Motor neuron (in vitro differentiated cells): ENCODE data around the gene SFXN1. TPM values are rescaled to one million over a fixed set of nuclear protein-coding genes. Genes with fewer than 3 reads are reported as not detected.

Source experiments
- ATAC-seq, 8 experiments: fragments of 200-7000 bp; cut with Tn5 transposase; replicated peaks in 6 of 8; 2 replicates each; pipeline ENCODE4 v1.8.0; 2021; ENCODE audit warnings: mild to moderate bottlenecking in 8 of 8, moderate library complexity in 8 of 8
- H3K27ac ChIP-seq, 2 donors: fragments of 250-450 bp; sonication (Bioruptor Pico); 2 replicates each; pipeline ENCODE4 v1.9.0; 2021; ENCODE audit warnings: antibody characterized with exemption in 2 of 2, mild to moderate bottlenecking in 2 of 2, moderate library complexity in 1 of 2
- H3K4me1 ChIP-seq, 2 donors: fragments of 250-450 bp; sonication (Bioruptor Pico); replicated peaks in 1 of 2; 2 replicates each; pipeline ENCODE4 v1.6.1; 2021; ENCODE audit warnings: antibody characterized with exemption in 2 of 2, mild to moderate bottlenecking in 2 of 2, moderate library complexity in 1 of 2
- H3K4me3 ChIP-seq, 5 donors: fragments of 250-450 bp; sonication (Bioruptor Pico); 2 replicates each; pipeline ENCODE4 v1.9.0; 2021; ENCODE audit warnings: antibody characterized with exemption in 5 of 5, mild to moderate bottlenecking in 5 of 5, moderate library complexity in 4 of 5
- WGBS, 10 experiments: fragments of 450-650 bp; shearing (Covaris generic); methylation state at CpG; one replicate each; pipeline ENCODE4 v1.0.0; 2022; 5-methylcytosine and 5-hydroxymethylcytosine counted together
- in situ Hi-C, 9 experiments: fragments of 400-800 bp; cut with MboI; loops; one replicate each; pipeline ENCODE4 v1.15.0; 2021; ENCODE audit warnings: low sequenced_read_pairs in 9 of 9, low pct_unique_long_range_greater_than_20kb in 2 of 9; ENCODE audit not compliant: unreplicated experiment in 9 of 9
- total RNA-seq, 8 experiments: library from RNA; unstranded; fragments of 300-600 nt; gene quantifications; 2 replicates each; pipeline versions ENCODE4 v1.2.3 to v1.2.4, GENCODE V29; 2022

SFXN1 gene
- total RNA-seq, 8 experiments from 2014 or later: 35.4 to 77.0 (median 64.1) TPM

DNA sequence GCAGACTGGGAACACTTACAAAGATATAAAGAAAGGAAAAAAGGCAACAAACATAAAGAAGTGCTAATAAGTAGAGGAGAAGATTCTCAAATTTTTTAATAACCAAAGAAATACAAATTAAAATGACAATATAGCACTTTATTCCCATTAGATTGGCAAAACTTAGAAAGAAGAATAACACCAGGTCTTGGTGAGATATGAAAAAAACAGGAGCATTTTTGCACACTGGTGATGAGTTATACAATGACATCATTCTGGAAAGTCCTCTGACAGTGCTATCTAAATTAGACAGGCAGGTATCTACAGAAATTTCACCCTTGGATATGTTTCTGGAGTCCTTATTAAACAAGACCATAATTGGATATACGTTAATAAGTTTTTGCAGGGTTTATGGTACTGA, 9.5 kb upstream of the SFXN1 start:
- WGBS, 10 experiments: 14 to 100% (median 90%) methylated on average over 1 of the region's 1 CpG; no CpG with 5 or more reads in 2 of the 10 experiments
- Histone ChIP-seq H3K27ac (no peak overlapping the region), H3K4me1 (no peaks in the 10 kb centered on the region), H3K4me3 (no peak overlapping the region)
- in situ Hi-C loops: no loop called here
- ATAC-seq: no peak

DNA sequence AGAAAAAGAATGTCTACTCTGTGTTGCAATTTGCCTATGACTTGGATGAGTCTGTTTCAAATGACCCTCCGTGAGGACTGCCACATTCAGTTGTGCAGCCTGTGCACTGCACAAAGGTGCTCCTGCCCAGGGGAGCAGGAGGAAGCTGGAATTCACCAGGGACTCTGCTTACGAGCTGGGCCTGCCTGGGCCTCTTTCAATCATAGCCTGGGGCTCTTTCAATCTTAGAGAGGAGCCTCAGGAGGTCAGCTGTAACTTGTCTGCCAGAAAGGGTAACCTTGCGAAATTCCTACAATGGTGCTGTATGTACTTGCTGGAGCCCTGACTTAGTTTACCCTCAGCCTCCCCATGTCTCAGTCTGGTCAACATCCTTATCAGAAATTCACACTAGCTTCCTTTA, 8.4 kb upstream of the SFXN1 start:
- H3K4me3 ChIP-seq: no peak overlapping the region
- H3K4me1 ChIP-seq: no peaks in the 10 kb centered on the region
- ATAC-seq: no peak
- in situ Hi-C loops: no loop called here
- no peak overlapping the region for H3K27ac ChIP-seq
- WGBS, 10 experiments: 0 to 88% (median 47%) methylated on average over 1 to 3 of the region's 3 CpGs; no CpG with 5 or more reads in 2 of the 10 experiments

DNA sequence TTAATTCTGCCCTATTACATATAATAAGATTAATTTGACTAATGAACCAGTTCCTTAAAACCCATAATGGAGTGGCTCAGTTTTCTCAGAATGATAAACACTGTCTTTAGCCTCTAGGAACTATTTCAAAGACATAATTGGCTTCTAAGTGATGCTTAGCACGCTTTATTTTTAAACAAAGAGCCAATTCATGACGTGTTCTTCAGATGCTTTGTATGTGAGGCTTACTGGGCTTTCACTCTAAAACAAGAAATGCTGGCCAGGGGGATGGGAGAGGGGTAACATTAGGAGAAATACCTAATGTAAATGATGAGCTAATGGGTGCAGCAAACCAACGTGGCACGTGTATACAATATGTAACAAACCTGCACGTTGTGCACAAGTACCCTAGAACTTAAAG, 7.6 kb upstream of the SFXN1 start:
- WGBS, 10 experiments: 0 to 85% (median 59%) methylated on average over 1 to 5 of the region's 5 CpGs; no CpG with 5 or more reads in 1 of the 10 experiments
- no peak for ATAC-seq
- no peaks in the 10 kb centered on the region for H3K4me1 ChIP-seq
- no peak overlapping the region for H3K4me3 ChIP-seq
- in situ Hi-C loops: no loop called here
- no peak overlapping the region for H3K27ac ChIP-seq

DNA sequence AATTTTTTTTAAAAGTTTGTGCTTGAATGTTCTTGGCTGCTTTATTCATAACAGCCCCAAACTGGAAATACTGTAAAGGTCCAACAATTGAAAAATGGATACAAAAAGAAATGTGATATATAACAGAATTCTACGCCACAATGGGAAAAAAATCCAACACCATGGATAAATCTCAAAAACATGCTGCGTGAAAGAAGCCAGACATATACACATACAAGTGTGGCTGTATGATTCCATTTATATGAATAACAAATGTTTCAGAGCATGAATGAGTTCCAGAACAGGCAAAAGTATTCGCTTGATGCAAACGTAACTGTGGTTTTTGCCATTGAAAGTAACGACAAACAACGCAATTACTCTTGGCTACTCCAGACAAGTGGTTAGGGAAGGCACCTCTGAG, 7.2 kb upstream of the SFXN1 start:
- no peak overlapping the region for H3K4me3 ChIP-seq
- no peak for ATAC-seq
- H3K27ac ChIP-seq: no peak overlapping the region
- WGBS, 10 experiments: 21 to 100% (median 88%) methylated on average over 1 to 6 of the region's 6 CpGs
- in situ Hi-C loops: no loop called here
- no peaks in the 10 kb centered on the region for H3K4me1 ChIP-seq

DNA sequence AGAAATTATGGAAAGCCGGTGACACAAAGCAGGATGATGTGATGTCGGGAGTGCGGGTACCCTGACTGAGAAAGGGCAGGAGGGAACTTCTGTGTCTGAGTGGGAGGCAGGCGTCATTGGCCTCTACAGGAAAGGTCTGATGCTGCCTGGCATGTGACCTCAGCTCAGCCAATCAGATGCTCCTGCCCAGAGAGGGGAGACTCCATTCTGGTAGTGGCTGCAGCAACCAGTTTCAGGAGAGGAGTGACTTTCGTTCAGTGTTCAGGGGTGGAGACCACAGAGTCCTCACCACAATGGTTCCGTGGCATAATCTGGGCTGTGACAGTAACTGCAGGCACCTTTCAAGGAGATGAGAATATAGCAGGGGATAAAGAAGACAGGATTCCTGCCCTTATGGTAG, 6.7 kb upstream of the SFXN1 start:
- H3K4me1 ChIP-seq: no peaks in the 10 kb centered on the region
- WGBS, 10 experiments: 0 to 100% (median 67%) methylated on average over 1 to 3 of the region's 6 CpGs; no CpG with 5 or more reads in 1 of the 10 experiments
- no peak for ATAC-seq
- in situ Hi-C loops: no loop called here
- H3K4me3 ChIP-seq: no peak overlapping the region
- no peak overlapping the region for H3K27ac ChIP-seq

DNA sequence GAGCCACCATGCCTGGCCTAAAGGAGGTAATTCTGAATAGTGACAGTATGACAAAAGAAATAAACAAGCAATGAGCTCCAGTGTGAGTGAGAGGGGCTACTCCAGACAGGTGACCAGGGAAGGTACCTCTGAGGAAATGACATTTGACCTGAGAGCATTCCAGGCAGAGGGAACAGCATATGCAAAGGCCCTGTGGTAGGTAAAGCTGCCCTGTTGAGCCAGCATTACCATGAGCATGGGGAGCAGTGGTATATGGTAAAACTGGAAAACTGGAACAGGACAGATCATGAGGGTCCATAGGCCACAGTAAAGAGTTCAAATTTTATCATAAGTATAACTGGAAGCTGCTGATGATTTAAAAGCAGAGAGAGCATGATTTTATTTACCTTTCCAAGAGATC, 6.0 kb upstream of the SFXN1 start:
- in situ Hi-C loops: no loop called here
- no peak overlapping the region for H3K27ac ChIP-seq

DNA sequence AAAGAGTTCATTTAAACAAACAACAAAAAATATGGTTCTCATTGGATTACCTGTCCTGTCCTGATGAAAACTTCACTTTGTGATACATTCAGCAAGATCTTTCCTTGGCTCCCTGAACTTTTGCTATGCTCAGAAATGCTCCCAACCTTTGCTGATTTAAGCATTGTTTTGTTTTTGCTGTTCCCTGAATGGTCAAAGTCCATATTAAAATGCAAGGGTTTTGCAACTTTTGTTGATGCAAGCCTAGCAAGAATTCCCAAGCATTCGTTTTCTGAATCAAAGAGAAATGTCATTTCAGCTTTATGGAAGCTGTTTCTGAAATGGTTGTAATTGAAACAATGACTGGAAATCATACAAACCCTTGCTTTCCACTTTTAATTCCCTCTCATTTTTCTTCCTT, 3.1 kb upstream of the SFXN1 start:
- no peak overlapping the region for H3K27ac ChIP-seq
- ATAC-seq: no peak
- in situ Hi-C loops: no loop called here
- H3K4me1 ChIP-seq: peaks cover 9 to 12% of the 10 kb centered on the region in 2 donors
- WGBS, 10 experiments: 8 to 86% (median 56%) methylated on average over 1 of the region's 1 CpG; no CpG with 5 or more reads in 1 of the 10 experiments
- H3K4me3 ChIP-seq: no peak overlapping the region

More for the DNA sequence above, 6.0 kb upstream of the SFXN1 start:
- H3K4me1 ChIP-seq: no peaks in the 10 kb centered on the region
- ATAC-seq: no peak
- H3K4me3 ChIP-seq: no peak overlapping the region

DNA sequence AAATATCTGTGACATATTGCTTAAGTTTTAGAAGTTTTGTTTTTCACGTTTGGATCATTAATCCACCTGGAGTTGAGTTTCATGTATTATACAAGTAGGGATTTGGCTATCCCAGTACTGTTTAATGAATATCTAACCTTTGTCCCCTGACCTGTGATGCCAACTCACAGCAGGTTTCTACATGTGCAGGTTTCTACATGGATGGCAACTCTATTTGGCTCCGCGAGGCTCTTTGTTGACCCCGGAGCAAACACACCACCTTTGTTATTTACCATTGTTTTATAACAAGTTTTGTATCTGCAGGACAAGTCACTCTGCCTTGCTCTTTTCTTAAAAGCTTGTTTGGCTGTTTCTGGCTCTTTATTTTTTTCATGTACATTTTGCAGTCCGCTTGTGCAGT, 920 bp upstream of the SFXN1 start:
- WGBS, 10 experiments: 63 to 98% (median 80%) methylated on average over 1 to 5 of the region's 5 CpGs; no CpG with 5 or more reads in 2 of the 10 experiments
- no peak overlapping the region for H3K27ac ChIP-seq
- H3K4me3 ChIP-seq: no peak overlapping the region

DNA sequence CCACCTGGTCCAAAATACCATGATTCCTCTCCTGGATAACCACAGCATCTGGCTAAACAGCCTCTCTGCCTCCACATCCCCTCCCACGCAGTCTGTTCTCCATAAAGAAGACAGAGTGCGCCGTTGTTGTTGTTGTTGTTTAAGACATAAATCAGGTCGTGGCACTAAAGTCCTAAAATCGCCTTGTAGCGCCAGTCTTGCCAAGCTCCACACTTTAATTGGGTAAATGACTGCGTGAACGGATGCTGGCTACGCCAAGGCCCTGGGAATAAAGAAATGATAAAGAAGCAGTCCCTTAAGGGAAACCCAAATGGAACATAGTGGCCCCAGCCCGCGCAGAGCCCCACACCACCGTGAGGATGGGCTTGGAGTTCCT, 364 bp upstream of the SFXN1 start:
- in situ Hi-C loops: no loop called here
- WGBS, 10 experiments: 0 to 22% (median 5%) methylated on average over 3 to 8 of the region's 12 CpGs; no CpG with 5 or more reads in 6 of the 10 experiments
- peak overlapping the region in 1 of 2 donors; percentile 88 for H3K27ac ChIP-seq
- peak overlapping the region; percentile 65 to 85 (median 72) for H3K4me3 ChIP-seq
- ATAC-seq: peak in 1 of 8 experiments; percentile 1
- H3K4me1 ChIP-seq: peaks cover 11 to 18% of the 10 kb centered on the region in 2 donors

More for the DNA sequence above, 920 bp upstream of the SFXN1 start:
- no peak for ATAC-seq
- in situ Hi-C loops: no loop called here
- peaks cover 11 to 18% of the 10 kb centered on the region in 2 donors for H3K4me1 ChIP-seq

DNA sequence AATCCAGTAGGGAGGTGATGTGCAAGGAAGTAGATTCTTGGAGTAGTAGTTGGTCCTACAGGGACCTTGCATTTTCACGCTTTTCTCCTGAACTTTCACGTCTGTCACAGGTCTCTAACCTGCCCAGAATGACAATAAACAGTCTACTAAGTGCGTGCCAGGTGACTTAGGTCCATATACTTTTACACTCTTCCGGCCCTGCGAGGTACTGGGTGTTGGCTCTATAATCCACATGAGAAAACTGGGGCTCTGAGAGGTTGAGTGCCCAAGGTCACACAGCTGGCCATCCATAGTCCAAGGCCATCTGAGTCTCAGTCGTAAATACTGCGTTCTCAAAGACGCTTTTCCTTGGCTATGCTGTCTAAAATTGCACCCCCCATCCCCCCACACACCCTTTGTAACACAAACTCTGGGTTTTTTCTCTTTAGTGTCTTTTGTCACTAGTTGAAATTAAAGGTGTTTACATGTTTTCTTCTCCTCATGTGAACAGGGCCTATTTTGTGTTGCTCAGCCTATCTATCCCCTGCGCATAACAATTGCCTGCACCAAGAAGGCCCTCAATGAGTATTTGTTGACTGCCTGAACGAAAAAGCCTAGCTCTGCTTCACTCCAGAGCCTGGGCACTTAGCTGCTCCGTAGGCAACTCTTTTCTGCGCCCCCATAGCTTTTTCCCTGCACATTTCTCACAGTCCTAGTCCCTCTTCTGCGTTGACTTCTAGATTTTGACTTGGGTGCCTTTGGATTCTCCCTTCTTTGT, 943 bp downstream of the SFXN1 start:
- Histone ChIP-seq H3K27ac (peak overlapping the region; percentile 88 to 92), H3K4me1 (peaks cover 11 to 18% of the 10 kb centered on the region in 2 donors), H3K4me3 (peak overlapping the region; percentile 65 to 85 (median 72))
- in situ Hi-C loops: no loop called here
- ATAC-seq: peak in 4 of 8 experiments; percentile 2 to 16 (median 10)
- 0 to 77% (median 27%) methylated on average over 3 to 8 of the region's 13 CpGs for WGBS, 10 experiments

DNA sequence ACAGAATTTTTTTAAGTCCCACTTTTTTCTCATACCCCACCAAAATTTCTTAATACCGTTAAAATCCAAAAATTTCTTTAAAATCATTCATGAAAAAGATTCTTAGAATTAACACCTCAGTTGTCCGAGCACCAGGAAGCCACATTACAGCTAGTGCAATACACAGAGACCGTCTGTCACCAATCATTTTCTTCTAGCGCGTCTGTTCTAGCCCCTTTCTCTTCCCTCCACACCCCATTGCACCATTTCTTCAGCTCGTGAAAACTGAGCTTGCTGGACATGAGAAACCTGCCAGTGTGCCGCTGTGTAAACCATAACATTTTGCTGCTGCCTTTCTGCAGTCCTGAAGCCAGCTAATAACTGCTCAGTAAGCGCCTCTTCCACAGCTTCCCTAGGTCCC, 5.0 kb downstream of the SFXN1 start:
- ATAC-seq: no peak
- Histone ChIP-seq H3K4me1 (peaks cover 11 to 14% of the 10 kb centered on the region in 2 donors), H3K27ac (no peak overlapping the region), H3K4me3 (no peak overlapping the region)
- WGBS, 10 experiments: 93 to 100% (median 98%) methylated on average over 1 to 8 of the region's 8 CpGs
- in situ Hi-C loops: no loop called here

DNA sequence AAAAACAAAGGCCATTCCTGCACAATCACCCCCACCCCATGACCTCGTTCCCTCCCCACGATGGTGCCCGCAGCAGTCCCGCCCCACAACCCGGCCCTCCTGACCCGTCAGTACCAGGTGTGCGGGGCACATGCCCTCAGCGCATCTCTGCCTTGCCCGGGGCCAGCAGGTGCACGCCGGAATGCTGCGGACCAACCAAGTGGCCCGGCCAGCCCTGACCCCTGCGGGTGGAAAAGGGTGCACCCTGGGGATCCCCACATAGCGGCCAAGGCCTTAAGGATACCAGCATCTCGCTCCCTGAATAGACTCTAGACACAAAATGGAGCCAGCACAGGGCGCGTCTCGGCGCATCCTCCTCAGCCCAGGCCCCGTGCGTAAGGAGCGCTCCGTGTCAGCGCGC, 6.0 kb downstream of the SFXN1 start:
- in situ Hi-C loops: no loop called here
- Histone ChIP-seq H3K27ac (no peak overlapping the region), H3K4me3 (no peak overlapping the region), H3K4me1 (peaks cover 11 to 14% of the 10 kb centered on the region in 2 donors)
- 70 to 93% (median 80%) methylated on average over 1 to 5 of the region's 26 CpGs; no CpG with 5 or more reads in 7 of the 10 experiments for WGBS, 10 experiments
- peak in 1 of 8 experiments; percentile 16 for ATAC-seq

DNA sequence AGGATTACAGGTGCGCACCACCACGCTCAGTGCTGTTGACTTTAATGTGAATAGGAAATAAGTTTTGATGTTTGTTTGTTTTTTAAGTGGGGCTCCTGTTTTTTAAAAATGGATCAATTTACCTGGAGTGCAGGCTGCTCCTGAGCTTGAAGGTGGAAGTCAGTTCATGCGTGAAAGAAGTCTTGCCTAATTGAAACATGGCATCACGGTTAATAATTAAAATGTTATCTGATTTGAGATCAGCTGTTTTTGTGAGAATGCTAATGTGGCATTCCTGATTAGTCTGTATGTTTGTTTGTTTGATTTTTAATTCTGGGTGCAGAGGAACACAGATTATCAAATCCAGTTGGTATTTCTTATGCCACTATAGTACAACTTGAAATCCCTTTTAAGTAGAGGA, 6.5 kb downstream of the SFXN1 start:
- WGBS, 10 experiments: 88 to 100% (median 100%) methylated on average over 1 to 4 of the region's 4 CpGs; no CpG with 5 or more reads in 1 of the 10 experiments
- in situ Hi-C loops: no loop called here
- Histone ChIP-seq H3K27ac (no peak overlapping the region), H3K4me1 (peaks cover 7 to 11% of the 10 kb centered on the region in 2 donors), H3K4me3 (no peak overlapping the region)
- ATAC-seq: no peak

DNA sequence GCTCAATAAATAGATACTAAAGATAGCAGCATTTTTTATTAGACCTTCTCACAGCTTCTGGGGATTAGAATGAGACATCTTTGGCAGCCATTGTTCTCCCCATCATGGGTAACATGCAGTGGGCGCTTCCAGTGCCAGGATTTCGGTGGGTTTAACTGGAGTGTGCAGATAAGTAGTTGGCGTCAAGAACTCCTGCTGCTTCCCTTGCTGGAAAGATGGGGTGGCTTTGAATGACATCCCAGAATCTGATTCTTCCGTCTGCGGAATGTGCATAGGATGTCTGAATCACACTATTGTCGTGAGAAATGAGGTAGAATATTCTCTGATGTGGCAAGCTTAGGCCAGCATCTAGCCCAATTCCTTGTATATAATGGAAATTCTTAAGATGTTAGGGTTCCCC, 7.3 kb downstream of the SFXN1 start:
- WGBS, 10 experiments: 83 to 100% (median 91%) methylated on average over 1 to 5 of the region's 6 CpGs; no CpG with 5 or more reads in 5 of the 10 experiments
- ATAC-seq: no peak
- peaks cover 0 to 3% of the 10 kb centered on the region in 2 donors for H3K4me1 ChIP-seq
- H3K27ac ChIP-seq: no peak overlapping the region
- in situ Hi-C loops: no loop called here
- H3K4me3 ChIP-seq: no peak overlapping the region
